GM19372 (cell line): ENCODE measurements around the gene PSEN2.

Experiments
- ATAC-seq: cut with Tn5 transposase; IDR thresholded peaks from one replicate; pipeline ENCODE4 v1.9.1; 2021; ENCODE audit warnings: mild to moderate bottlenecking, low read depth, moderate library complexity; ENCODE audit not compliant: unreplicated experiment

PSEN2 gene

DNA sequence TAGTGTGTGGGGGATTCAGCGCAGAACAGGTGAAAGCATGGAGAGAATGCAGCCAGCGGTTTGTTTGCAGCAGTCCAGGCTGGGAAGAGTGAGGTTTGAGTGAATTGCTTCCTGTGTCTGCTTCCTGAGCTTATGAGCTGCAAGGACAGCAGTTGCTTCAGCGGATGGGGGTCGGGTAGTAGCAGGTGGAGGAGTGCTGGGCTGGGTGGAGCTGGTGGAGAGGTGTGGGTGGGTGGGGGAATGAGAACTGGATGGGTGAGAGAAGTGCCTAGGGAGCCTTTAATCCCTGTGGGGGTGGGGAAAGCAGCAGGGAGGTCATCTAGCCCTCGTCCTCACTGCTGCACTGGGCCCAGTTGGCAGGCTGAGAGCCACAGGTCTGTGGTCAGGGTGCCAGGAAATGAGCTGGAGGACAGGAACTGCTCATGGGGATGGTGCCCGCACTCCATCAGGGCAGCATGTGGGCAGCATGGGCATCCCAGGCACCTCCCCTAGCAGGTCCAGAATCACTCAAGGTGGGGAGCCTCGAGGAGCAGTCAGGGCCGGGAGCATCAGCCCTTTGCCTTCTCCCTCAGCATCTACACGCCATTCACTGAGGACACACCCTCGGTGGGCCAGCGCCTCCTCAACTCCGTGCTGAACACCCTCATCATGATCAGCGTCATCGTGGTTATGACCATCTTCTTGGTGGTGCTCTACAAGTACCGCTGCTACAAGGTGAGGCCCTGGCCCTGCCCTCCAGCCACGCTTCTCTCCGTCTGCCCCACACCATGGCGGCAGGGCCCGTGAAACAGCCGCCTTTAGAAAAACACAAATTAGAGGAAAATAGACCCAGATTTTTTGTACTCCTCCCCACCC is 14.8 kb downstream of the PSEN2 start:
- no peak for ATAC-seq

DNA sequence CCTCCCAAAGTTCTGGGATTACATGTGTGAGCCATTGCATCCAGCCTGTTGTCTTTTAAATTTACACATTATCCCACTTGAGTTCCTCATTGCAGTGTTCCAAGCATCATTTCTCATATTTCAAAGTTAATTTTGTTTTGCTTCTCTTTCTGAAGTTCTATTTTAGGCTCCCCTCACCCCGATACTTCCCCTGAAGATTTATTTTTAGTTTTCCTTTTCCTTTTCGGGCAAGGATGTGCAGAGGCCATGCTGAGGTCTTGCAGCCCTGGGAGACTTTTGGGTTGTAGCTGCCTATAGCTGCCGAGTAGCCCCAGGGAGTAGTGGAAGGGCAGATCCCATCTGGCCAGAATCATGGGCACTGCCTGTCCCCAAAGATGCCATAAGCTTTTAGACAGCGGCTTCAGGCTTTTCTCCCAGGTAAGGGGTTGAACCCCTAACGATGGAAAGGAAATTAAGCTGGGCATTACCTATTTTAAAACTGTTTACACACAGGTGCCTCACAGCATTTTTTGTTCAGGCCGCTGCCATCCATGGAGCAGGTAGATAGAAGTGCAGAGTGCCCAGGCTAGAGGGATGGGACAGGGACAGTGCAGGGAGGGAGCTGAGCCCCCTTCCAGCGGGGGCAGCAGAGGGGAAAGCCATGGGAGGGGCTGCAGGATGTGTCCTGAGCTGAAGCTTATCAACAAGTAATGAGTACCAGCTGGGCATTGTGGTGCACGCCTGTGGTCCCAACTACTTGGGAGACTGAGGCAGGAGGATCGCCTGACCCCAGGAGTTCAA is 15.9 kb downstream of the PSEN2 start:
- ATAC-seq = no peak

DNA sequence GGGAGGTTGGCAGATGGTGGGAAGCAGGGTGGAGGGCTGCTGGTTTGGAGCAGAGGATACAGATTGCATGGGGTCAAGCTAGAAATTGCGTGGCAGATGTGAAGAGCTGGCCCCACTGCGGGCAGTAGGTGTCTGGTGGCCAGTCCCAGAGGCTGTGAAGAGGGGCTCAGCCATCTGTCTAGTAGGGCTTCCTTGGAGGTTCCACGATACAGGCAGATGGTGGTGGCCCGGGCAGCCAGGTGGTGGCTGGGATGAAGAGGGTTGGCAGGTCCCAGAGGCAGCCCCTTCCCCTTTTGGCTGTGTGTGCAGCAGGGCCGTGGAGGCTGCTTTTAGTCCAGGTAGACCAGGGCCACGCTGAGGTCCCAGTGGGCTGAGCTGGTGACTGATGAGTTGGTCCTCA is 16.6 kb downstream of the PSEN2 start:
- no peak for ATAC-seq

DNA sequence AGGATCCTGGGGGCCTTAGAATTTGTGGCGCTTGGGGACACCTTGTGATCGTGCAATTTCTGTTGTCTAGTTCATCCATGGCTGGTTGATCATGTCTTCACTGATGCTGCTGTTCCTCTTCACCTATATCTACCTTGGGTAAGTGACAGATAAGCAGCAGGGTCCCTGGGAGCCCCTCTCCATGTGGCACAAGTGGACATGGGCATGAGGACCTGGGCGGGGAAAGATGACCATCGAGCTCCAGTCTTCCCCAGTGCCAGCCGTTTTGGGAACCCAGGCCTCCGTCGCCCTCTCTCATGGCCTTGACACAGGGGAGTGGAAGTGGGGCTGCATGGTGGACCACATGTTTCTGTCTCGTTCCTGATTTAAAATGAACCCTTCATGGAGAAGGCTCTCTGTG is 17.6 kb downstream of the PSEN2 start:
- ATAC-seq = no peak

DNA sequence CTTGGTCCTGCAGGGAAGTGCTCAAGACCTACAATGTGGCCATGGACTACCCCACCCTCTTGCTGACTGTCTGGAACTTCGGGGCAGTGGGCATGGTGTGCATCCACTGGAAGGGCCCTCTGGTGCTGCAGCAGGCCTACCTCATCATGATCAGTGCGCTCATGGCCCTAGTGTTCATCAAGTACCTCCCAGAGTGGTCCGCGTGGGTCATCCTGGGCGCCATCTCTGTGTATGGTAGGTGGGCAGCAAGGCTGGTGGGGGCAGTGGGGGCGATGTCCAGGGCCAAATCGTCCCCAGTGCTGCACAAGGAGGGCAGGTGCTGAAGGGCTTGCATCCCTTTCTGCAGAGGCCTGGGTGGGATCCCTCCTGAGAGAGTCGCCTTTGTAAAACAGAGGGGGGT is 18.4 kb downstream of the PSEN2 start:
- no peak for ATAC-seq

DNA sequence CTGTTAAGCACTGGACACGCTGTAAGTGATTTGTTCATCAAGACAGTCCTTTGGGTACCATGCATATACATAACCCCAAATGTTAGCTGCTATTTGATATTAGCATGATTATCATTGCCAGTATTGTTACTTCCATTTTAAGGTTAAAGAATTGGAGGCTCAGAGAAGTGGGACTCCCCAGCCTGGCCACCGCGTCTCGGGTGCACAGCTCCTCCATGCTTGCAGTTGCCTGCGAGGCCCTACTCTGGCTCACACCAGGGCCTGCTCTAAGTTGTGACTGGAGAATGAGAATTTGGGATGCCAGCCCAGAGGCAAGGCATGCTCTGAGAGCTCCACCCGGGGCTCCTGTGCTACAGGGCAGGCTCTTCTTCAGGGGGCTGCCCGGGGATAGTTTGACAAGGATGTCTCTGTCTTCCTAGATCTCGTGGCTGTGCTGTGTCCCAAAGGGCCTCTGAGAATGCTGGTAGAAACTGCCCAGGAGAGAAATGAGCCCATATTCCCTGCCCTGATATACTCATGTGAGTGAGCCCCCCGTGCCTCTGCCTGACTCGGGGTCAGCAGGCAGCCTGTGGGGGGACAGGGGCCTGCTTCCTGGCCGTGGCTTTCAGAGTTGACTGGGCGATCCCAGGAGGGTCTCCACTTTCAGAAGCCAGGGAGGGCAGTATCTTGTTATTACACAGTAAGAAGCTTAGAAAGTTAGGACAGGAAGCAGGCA is 19.4 kb downstream of the PSEN2 start:
- ATAC-seq = no peak

DNA sequence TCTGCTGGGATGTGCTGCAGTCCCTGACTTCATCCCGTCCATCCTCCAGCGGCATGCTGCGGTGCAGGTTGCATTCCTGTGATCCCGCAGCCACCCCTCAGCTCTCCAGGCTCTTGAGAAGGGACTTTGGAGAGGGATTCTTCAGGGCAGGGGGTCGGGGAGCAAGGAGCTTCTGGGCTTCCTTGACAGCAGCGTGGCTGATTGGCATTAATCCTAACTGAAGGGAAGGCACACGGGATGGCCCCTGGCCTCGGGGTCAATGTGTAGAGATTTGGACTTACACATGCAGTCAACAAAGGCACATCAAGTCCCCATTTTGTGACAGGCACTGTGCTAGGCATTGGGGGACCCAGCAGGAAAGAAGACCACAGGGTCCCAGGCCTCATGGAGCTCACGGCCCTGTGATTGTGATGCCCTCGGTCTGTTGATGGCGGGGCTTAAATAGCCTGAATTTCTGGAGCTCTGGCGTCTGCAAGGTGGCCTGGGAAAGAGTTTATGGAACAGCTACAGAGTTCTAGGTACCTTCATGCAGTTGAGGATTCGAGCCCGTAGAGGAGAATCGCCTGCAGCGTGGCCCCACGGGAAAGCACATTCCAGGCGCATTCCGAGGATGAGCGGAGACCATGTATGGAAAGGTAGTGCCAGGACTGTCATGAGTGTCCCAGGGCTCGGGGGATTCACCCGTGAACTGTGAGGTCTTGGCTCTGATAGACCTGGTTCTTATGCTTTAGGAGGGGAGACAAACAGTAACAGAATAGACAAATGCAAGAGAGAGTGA is 20.1 kb downstream of the PSEN2 start:
- ATAC-seq = no peak

DNA sequence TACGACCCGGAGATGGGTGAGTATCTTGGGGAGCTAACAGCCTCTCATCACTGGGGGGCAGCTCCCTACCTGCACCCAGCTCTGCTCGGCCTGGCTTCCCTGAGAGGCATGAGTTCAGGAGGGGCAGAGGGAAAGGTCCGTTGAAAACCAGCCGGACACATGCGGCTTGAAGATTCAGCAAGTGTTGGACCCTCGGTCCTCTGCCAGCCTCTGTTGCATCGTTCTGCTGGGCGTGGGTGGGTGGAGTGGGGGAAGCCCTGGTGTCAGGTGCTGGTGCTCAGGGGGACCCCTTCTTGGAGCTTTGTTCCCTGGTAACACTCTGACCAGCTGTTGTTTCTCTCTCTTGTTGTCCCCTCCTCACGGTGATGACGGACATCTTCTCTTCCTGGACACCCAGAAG is 20.9 kb downstream of the PSEN2 start:
- no peak for ATAC-seq

DNA sequence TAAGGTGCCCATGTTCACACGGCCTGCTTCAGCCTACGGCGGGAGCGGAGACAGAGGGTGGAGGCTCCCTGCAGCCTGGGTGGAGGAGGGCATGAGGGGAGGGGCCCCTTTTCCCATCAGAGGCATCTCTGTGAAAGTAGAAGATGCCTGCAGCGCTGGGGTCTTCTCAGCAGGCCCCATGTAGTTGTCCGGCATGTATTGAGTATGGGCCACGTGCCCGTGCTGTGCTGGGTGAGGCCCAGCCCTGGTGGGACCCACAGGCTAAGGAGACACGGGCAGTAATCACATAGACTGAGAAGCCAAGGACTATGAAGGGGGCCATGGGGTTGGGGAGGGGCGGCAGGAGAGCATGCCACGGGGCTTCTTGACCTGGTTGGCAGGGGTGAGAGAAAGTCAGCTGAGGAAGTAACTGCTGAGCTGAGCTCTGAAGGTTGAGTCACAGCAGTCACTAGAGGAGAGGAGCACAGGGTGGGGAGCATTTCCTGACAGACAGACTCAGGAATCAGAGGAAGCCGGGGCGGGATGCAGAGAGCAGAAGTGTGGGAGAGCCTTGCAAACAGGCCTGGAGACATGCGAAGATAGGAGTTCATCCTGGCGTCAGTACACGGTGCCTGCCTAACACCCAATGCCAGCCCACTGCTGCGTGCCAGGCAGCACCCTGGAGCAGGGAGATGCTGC is 21.6 kb downstream of the PSEN2 start:
- no peak for ATAC-seq

DNA sequence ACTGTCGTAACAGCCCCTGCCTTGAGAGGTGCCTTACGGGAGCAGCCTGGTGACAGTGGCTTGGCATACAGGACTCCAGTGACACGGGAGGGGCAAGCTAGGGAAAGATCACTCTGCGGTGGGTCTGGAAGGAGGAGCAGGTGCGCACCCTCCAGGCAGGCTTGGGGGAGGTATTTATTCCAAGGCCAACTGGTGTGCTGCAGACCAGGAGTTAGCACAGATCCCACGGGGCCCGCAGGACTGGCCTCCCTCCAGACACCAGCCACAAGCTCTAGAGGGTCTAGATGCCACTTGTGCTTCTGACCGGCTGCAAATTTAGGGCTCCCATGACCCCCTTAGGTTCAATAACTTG is 22.1 kb downstream of the PSEN2 start:
- ATAC-seq = no peak

DNA sequence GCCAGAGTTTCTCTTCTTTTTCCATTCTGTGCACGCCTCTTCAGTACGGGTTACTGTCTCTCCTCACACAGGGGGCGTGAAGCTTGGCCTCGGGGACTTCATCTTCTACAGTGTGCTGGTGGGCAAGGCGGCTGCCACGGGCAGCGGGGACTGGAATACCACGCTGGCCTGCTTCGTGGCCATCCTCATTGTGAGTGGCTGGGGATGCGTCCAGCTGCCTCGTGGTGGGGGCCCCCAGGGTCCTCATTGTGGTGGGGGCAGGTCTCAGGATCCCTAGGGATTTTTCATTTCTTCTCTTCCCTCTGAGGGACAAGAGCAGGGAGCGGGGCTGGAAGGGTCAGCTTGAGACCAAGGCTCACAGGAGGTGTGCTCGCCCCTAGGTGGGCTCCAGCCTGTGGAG is 23.5 kb downstream of the PSEN2 start:
- no peak for ATAC-seq

DNA sequence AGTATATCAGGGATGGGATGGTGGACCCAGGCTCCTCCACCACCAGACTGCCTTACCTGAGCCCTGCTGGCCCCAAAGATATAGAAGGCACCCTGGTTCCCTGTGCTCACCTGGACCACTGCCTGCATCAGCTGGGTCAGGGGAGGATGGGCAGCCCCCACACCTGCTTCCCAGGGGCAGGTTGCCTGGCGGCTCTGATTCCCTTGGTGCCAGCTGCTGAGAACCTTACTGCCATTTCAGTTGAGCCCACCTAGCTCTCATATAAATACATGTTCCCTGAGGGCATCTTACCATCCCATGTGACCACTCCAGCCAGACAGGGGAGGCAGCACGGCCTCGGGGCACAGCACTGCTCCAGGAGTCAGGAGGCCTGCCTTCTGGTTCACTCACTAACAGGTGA is 24.4 kb downstream of the PSEN2 start:
- ATAC-seq = no peak

DNA sequence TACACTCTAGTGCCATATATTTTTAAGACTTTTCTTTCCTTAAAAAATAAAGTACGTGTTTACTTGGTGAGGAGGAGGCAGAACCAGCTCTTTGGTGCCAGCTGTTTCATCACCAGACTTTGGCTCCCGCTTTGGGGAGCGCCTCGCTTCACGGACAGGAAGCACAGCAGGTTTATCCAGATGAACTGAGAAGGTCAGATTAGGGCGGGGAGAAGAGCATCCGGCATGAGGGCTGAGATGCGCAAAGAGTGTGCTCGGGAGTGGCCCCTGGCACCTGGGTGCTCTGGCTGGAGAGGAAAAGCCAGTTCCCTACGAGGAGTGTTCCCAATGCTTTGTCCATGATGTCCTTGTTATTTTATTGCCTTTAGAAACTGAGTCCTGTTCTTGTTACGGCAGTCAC is 25.2 kb downstream of the PSEN2 start:
- ATAC-seq = no peak

DNA sequence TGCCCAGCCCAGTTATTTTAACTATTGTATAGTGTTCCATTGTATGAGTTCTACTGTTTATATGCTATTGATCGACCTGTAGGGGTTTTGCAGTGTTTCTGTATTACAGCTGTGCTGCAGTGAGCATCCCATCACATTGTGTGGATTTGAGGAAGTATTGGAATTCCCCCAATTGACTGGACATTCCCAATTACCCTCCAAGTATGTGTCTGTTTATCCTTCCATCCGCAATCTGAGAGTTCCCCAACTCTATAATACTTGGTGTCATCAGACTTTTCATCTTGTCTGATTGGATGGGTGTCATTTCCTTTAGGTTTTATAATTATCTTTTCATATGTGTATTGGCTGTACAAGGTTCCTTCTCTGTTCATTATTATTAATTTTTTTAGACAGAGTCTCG is 27.8 kb downstream of the PSEN2 start:
- ATAC-seq = no peak

DNA sequence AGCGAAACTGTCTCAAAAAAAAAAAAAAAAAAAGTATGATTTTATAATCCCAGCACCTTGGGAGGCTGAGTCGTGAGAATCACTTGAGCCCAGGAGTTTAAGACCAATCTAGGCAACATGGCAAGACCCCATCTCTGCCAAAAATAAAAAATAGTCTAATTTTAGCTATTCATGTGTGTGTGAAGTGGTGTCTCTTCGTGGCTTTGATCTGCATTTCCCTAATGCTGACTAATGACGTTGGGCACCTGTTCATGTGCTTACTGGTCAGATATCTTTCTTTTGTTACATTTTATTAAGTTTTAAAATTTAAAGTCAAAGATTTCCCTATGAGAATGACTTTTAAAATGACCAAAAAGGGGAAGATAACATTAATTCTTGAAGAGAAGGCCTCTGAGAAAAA is 31.0 kb downstream of the PSEN2 start:
- no peak for ATAC-seq

DNA sequence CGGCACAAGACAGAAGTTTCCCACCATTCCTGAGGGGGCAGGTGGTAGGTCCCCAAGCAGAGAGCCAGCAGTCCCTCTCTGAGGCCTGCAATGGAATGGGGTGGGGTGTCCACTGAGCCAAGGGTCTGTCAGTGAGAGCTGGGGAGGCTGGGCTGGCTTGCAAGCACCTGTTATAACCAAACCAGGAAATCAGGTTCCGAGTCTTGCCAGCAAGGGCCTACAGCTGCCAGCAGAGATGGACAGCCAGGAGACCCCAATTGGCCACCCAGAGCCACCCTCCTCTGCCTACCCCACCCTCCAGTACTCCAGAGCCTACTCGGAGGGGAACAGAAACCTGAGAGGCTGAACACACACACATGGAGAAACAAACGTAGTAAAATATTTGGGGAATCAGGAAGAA is 32.2 kb downstream of the PSEN2 start:
- no peak for ATAC-seq

DNA sequence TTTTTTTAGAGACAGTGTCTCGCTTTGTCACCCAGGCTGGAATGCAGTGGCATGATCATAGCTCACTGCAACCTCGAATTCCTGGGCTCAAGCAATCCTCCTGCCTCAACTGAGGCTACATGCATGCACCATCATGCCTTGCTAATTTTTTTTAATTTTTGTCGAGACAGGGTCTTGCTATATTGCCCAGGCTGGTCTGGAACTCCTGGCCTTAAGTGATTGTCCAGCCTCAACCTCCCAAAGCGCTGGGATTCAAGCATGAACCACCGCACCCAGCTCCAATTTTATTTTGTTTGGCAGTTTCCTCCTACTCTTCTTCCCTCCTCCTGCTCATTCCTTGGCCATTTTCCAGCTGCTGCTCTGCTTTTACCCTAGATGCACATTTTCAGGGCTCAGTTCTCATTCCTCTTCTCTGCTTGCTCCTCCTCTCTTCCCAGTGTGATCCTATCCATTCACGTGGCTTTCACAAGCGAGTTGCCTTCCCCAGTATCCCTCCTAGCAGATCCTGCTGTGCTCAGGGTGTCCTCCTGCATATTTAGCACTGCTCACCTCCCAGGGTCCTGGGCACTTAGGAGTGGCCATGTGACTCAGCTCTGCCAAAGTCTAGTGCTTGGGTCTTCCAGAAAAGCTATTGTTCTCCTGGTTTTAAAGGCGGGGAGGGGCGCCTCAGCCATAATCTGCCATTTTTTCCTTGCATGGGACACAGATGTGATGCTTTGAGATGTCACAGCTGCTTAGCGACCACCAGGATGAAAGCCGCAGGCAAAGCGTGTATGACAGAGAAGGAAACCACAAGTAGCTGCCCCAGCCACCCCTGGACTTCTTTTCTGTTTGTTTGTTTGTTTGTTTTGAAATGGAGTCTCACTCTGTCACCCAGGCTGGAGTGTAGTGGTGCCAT is 33.7 kb downstream of the PSEN2 start:
- no peak for ATAC-seq

DNA sequence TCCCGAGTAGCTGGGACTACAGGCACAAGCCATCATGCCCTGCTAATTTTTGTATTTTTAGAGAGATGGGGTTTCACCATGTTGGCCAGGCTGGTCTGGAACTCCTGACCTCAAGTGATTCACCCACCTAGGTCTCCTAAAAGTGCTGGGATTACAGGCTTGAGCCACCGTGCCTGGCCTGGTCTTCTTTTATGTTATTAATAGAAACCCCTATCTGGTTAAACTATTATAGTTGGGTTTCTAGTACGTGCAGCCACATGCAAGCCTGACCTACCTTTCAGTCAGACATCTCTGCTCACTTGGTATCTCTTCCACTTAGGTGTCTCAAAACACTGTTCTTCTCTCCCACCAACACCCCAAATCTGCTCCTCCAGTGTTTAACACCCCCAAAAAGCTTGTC is 34.4 kb downstream of the PSEN2 start:
- ATAC-seq = no peak

DNA sequence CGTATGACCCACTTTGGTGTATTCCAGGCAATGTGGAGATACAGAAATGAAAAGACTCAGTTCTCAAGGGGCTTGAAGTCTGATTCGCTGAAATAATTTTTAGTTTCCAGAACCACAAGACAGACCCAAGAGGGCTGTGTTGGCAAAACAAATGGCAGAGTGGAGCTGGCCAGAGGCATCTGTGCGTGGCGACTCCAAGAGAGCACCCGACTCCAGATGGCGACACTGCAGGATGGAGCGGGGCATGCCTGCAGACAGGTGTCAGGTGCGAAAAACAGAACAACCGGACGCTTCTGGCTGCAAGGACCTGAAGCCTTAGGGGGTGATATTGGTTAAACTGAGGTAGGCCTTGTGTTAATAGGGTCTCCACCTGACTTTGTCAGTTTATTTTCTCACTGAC is 38.0 kb downstream of the PSEN2 start:
- ATAC-seq = no peak
